Measurements from ENCODE around the gene XPNPEP3. TPM values are rescaled to one million over a fixed set of nuclear protein-coding genes. Genes with fewer than 3 reads are reported as not detected.

Gene XPNPEP3
- total RNA-seq, 2 donors from 2014 or later, result 6.9 to 14.3 TPM

- TF ChIP-seq POLR2A (IDR thresholded peaks at IDR 0.05), result no peak
- TF ChIP-seq, protein P1, sequence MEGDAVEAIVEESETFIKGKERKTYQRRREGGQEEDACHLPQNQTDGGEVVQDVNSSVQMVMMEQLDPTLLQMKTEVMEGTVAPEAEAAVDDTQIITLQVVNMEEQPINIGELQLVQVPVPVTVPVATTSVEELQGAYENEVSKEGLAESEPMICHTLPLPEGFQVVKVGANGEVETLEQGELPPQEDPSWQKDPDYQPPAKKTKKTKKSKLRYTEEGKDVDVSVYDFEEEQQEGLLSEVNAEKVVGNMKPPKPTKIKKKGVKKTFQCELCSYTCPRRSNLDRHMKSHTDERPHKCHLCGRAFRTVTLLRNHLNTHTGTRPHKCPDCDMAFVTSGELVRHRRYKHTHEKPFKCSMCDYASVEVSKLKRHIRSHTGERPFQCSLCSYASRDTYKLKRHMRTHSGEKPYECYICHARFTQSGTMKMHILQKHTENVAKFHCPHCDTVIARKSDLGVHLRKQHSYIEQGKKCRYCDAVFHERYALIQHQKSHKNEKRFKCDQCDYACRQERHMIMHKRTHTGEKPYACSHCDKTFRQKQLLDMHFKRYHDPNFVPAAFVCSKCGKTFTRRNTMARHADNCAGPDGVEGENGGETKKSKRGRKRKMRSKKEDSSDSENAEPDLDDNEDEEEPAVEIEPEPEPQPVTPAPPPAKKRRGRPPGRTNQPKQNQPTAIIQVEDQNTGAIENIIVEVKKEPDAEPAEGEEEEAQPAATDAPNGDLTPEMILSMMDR (IDR thresholded peaks at IDR 0.05), result no peak
- Histone ChIP-seq H3K4me1 (peaks cover 19% of the 10 kb centered on the region), H3K27me3 (no peaks in the 10 kb centered on the region), H3K27ac (no peak overlapping the region), H3K36me3 (replicated peaks in 1 of 2; ENCODE audit: insufficient read depth in 1 of 2, low read depth in 2 of 2) (no peaks in the 10 kb centered on the region), H3K4me3 (no peak overlapping the region), H3K9me3 (no peaks in the 10 kb centered on the region)
- no peak for ATAC-seq
- 81 to 84% methylated on average over 3 of the region's 3 CpGs for WGBS, 2 donors
- no peak for DNase-seq
- intact Hi-C loops (cut with DNase I), result no loop called here
These were observed 98.6 kb downstream of the XPNPEP3 start for GRCh38 chr22:40955571-40955970.

GRCh38 chr22:40957601-40958000, 100.7 kb downstream of the XPNPEP3 start:
- no peak for DNase-seq
- 87 to 91% methylated on average over 7 of the region's 7 CpGs for WGBS, 2 donors
- no peak overlapping the region for H3K4me3 ChIP-seq
- H3K4me1 ChIP-seq, result peaks cover 12% of the 10 kb centered on the region
- TF ChIP-seq, protein P1 (IDR thresholded peaks at IDR 0.05), result no peak
- no peak for TF ChIP-seq POLR2A (IDR thresholded peaks at IDR 0.05)
- no peaks in the 10 kb centered on the region for H3K27me3 ChIP-seq
- no peaks in the 10 kb centered on the region for H3K36me3 ChIP-seq (replicated peaks in 1 of 2; ENCODE audit: insufficient read depth in 1 of 2, low read depth in 2 of 2)
- ATAC-seq, result no peak
- intact Hi-C loops (cut with DNase I), result no loop called here
- no peaks in the 10 kb centered on the region for H3K9me3 ChIP-seq
- H3K27ac ChIP-seq, result no peak overlapping the region

GRCh38 chr22:40958299-40958698, 101.4 kb downstream of the XPNPEP3 start:
- DNase-seq (no peak), ATAC-seq (no peak)
- H3K27me3 ChIP-seq, result no peaks in the 10 kb centered on the region
- H3K27ac ChIP-seq, result no peak overlapping the region
- TF ChIP-seq, protein P1 (IDR thresholded peaks at IDR 0.05), result no peak
- TF ChIP-seq POLR2A (IDR thresholded peaks at IDR 0.05), result no peak
- no peak overlapping the region for H3K4me3 ChIP-seq
- intact Hi-C loops (cut with DNase I), result no loop called here
- peaks cover 5% of the 10 kb centered on the region for H3K4me1 ChIP-seq
- no peaks in the 10 kb centered on the region for H3K36me3 ChIP-seq (replicated peaks in 1 of 2; ENCODE audit: insufficient read depth in 1 of 2, low read depth in 2 of 2)
- H3K9me3 ChIP-seq, result no peaks in the 10 kb centered on the region
- WGBS, 2 donors, result 67 to 68% methylated on average over 2 of the region's 2 CpGs

GRCh38 chr22:40960145-40960544, 103.2 kb downstream of the XPNPEP3 start:
- no peaks in the 10 kb centered on the region for H3K9me3 ChIP-seq
- peaks cover 0 to 6% of the 10 kb centered on the region in 2 donors for H3K36me3 ChIP-seq (replicated peaks in 1 of 2; ENCODE audit: insufficient read depth in 1 of 2, low read depth in 2 of 2)
- no peak overlapping the region for H3K27ac ChIP-seq
- no peaks in the 10 kb centered on the region for H3K27me3 ChIP-seq
- TF ChIP-seq, protein P1 (IDR thresholded peaks at IDR 0.05), result no peak
- no peak for TF ChIP-seq POLR2A (IDR thresholded peaks at IDR 0.05)
- no peak overlapping the region for H3K4me3 ChIP-seq
- no peaks in the 10 kb centered on the region for H3K4me1 ChIP-seq
- no peak for DNase-seq
- intact Hi-C loops (cut with DNase I), result no loop called here
- 82 to 85% methylated on average over 2 of the region's 2 CpGs for WGBS, 2 donors
- ATAC-seq, result no peak

- Histone ChIP-seq H3K27ac (no peak overlapping the region), H3K4me3 (no peak overlapping the region), H3K9me3 (no peaks in the 10 kb centered on the region), H3K4me1 (no peaks in the 10 kb centered on the region), H3K36me3 (replicated peaks in 1 of 2; ENCODE audit: insufficient read depth in 1 of 2, low read depth in 2 of 2) (peaks cover 5 to 15% of the 10 kb centered on the region in 2 donors), H3K27me3 (no peaks in the 10 kb centered on the region)
- intact Hi-C loops (cut with DNase I), result no loop called here
- TF ChIP-seq POLR2A (IDR thresholded peaks at IDR 0.05), result no peak
- TF ChIP-seq, protein P1 (IDR thresholded peaks at IDR 0.05), result no peak
- 82% methylated on average over 8 of the region's 8 CpGs for WGBS, 2 donors
- no peak for DNase-seq
- ATAC-seq, result no peak
These were observed 109.2 kb downstream of the XPNPEP3 start for GRCh38 chr22:40965936-40966725.
